IMR-90 (cell line): ENCODE data around the gene KLHL30. TPM values are rescaled to one million over a fixed set of nuclear protein-coding genes. Genes with fewer than 3 reads are reported as not detected.

Experiments
- ATAC-seq: fragments of 200-7000 bp; cut with Tn5 transposase; 2 replicates; pipeline ENCODE4 v1.9.1; 2020; ENCODE audit warnings: low read depth, mild to moderate bottlenecking, moderate library complexity
- BruUV-seq: library from RNA; stranded (reverse); fragments of 400-500 nt; replicated peaks from 2 replicates; lab custom pipeline; 2021; lab: Mats Ljungman, UMichigan
- CTCF ChIA-PET: fragments of 300-600 bp; formaldehyde crosslinking; extraction: SDS; loops from one replicate; lab custom pipeline; 2021; ENCODE audit warnings: antibody characterized with exemption; lab: Yijun Ruan, JAX
- POLR2A ChIA-PET: fragments of 300-600 bp; sonication (Branson Sonifier 250); formaldehyde crosslinking; loops from one replicate; lab custom pipeline; 2022; ENCODE audit warnings: antibody characterized with exemption; ENCODE audit not compliant: unreplicated experiment; lab: Charles Lee
- DNase-seq: peaks from one replicate; pipeline ENCODE4 v3.0.0; 2013
- H2AFZ ChIP-seq: replicated peaks from 2 replicates; pipeline ENCODE3; 2013; ENCODE audit warnings: low read length, mild to moderate bottlenecking; ENCODE audit not compliant: poor library complexity
- H2AK5ac ChIP-seq: 2 replicates; pipeline ENCODE4 v1.6.1; 2013; ENCODE audit warnings: low read depth, low read length, inconsistent platforms
- H2AK9ac ChIP-seq: replicated peaks from 2 replicates; pipeline ENCODE3; 2013; ENCODE audit warnings: mild to moderate bottlenecking, low read depth, low read length, moderate library complexity; ENCODE audit not compliant: poor library complexity
- H2BK120ac ChIP-seq: 2 replicates; pipeline ENCODE4 v1.6.1; 2013; ENCODE audit warnings: low read depth, low read length, inconsistent platforms
- H2BK15ac ChIP-seq: 3 replicates; pipeline ENCODE4 v1.6.1; 2013; ENCODE audit warnings: low read depth, low read length, inconsistent platforms
- H2BK20ac ChIP-seq: 2 replicates; pipeline ENCODE4 v1.6.1; 2013; ENCODE audit warnings: low read depth, mild to moderate bottlenecking, inconsistent platforms, low read length, moderate library complexity
- H2BK5ac ChIP-seq: 2 replicates; pipeline ENCODE4 v1.6.1; 2013; ENCODE audit warnings: mild to moderate bottlenecking, low read depth, low read length, inconsistent platforms; ENCODE audit not compliant: poor library complexity, severe bottlenecking
- H3K14ac ChIP-seq: replicated peaks from 2 replicates; pipeline ENCODE4 v1.6.1; 2013; ENCODE audit warnings: low read depth, low read length, inconsistent platforms
- H3K18ac ChIP-seq: 2 replicates; pipeline ENCODE4 v1.6.1; 2013; ENCODE audit warnings: low read depth, low read length, control low read depth
- H3K23ac ChIP-seq: 2 replicates; pipeline ENCODE4 v1.6.1; 2013; ENCODE audit warnings: low read depth, low read length, inconsistent platforms
- H3K27ac ChIP-seq: 2 replicates; pipeline ENCODE4 v1.5.1; 2013; ENCODE audit warnings: mild to moderate bottlenecking, control low read depth, low read length; ENCODE audit not compliant: insufficient read depth
- H3K27me3 ChIP-seq: 2 replicates; pipeline ENCODE4 v1.6.1; 2013; ENCODE audit warnings: low read length; ENCODE audit not compliant: control insufficient read depth, insufficient read depth
- H3K36me3 ChIP-seq: 2 replicates; pipeline ENCODE4 v1.6.1; 2013; ENCODE audit warnings: low read length, mixed read lengths; ENCODE audit not compliant: control insufficient read depth, insufficient read depth
- H3K4ac ChIP-seq: 2 replicates; pipeline ENCODE4 v1.6.1; 2013; ENCODE audit warnings: low read depth, low read length, inconsistent platforms
- H3K4me1 ChIP-seq: 2 replicates; pipeline ENCODE4 v1.6.1; 2013; ENCODE audit warnings: low read length, mixed read lengths; ENCODE audit not compliant: control insufficient read depth, insufficient read depth
- H3K4me2 ChIP-seq: 2 replicates; pipeline ENCODE4 v1.6.1; 2013; ENCODE audit warnings: low read depth, mild to moderate bottlenecking, control low read depth, low read length, moderate library complexity
- H3K4me3 ChIP-seq: 2 replicates; pipeline ENCODE4 v1.5.1; 2013; ENCODE audit warnings: low read depth, mild to moderate bottlenecking, control low read depth, low read length, moderate library complexity; ENCODE audit not compliant: insufficient read depth
- H3K56ac ChIP-seq: 2 replicates; pipeline ENCODE4 v1.6.1; 2013; ENCODE audit warnings: low read length, inconsistent platforms; ENCODE audit not compliant: insufficient read depth; ENCODE audit errors: extremely low read depth
- H3K79me1 ChIP-seq, 2 experiments: 2 replicates each; pipeline ENCODE4 v1.6.1; 2013; ENCODE audit warnings: low read length in 2 of 2, inconsistent platforms in 1 of 2, low read depth in 1 of 2
- H3K9ac ChIP-seq: 2 replicates; pipeline ENCODE4 v1.6.1; 2013; ENCODE audit warnings: low read depth, low read length, control low read depth
- H3K9me1 ChIP-seq: 2 replicates; pipeline ENCODE4 v1.6.1; 2013; ENCODE audit warnings: low read length, inconsistent platforms; ENCODE audit not compliant: insufficient read depth
- H3K9me3 ChIP-seq: 2 replicates; pipeline ENCODE4 v1.6.1; 2013; ENCODE audit warnings: low read length; ENCODE audit not compliant: control insufficient read depth, insufficient read depth
- H4K20me1 ChIP-seq: 2 replicates; pipeline ENCODE4 v1.6.1; 2013; ENCODE audit warnings: low read length, inconsistent platforms; ENCODE audit not compliant: insufficient read depth
- H4K5ac ChIP-seq: 2 replicates; pipeline ENCODE4 v1.6.1; 2013; ENCODE audit warnings: mild to moderate bottlenecking, low read depth, low read length, control low read depth
- H4K8ac ChIP-seq, 2 experiments: 2 replicates each; pipeline ENCODE4 v1.6.1; 2013; ENCODE audit warnings: low read depth in 2 of 2, low read length in 2 of 2, control low read depth in 1 of 2, inconsistent platforms in 1 of 2
- H4K91ac ChIP-seq: 2 replicates; pipeline ENCODE4 v1.6.1; 2013; ENCODE audit warnings: low read depth, low read length, inconsistent platforms; ENCODE audit not compliant: insufficient read depth
- BHLHE40 ChIP-seq: fragments of 150-350 bp; IDR thresholded peaks from 2 replicates; pipeline ENCODE4 v1.6.1; 2016; ENCODE audit warnings: mild to moderate bottlenecking, low read depth, low read length
- CEBPB ChIP-seq: IDR thresholded peaks from 2 replicates; pipeline ENCODE4 v1.6.1; 2012; ENCODE audit warnings: low read depth, low read length, improper control_type of control experiment
- CHD1 ChIP-seq: IDR thresholded peaks from 2 replicates; pipeline ENCODE4 v1.6.1; 2012; ENCODE audit warnings: low read depth, low read length, improper control_type of control experiment
- CTCF ChIP-seq: conservative IDR thresholded peaks from 2 replicates; pipeline ENCODE4 v1.5.1; 2012; ENCODE audit warnings: mild to moderate bottlenecking, low read depth, low read length, improper control_type of control experiment
- FOS ChIP-seq: fragments of 150-350 bp; IDR thresholded peaks from 2 replicates; pipeline ENCODE4 v1.6.1; 2016; ENCODE audit warnings: low read depth, low read length
- MAZ ChIP-seq: IDR thresholded peaks from 2 replicates; pipeline ENCODE4 v1.6.1; 2012; ENCODE audit warnings: low read depth, mild to moderate bottlenecking, low read length, improper control_type of control experiment, moderate library complexity, borderline replicate concordance
- MXI1 ChIP-seq: IDR thresholded peaks from 2 replicates; pipeline ENCODE4 v1.6.1; 2012; ENCODE audit warnings: low read depth, mild to moderate bottlenecking, low read length, moderate library complexity, borderline replicate concordance
- NFE2L2 ChIP-seq: fragments of 150-350 bp; IDR thresholded peaks from 2 replicates; pipeline ENCODE4 v1.6.1; 2016; ENCODE audit warnings: low read depth, mild to moderate bottlenecking, low read length
- POLR2A ChIP-seq: IDR thresholded peaks from 2 replicates; pipeline ENCODE4 v1.6.1; 2012; ENCODE audit warnings: mild to moderate bottlenecking, low read depth, low read length
- RAD21 ChIP-seq: IDR thresholded peaks from 2 replicates; pipeline ENCODE4 v1.6.1; 2012; ENCODE audit warnings: low read length, improper control_type of control experiment
- RCOR1 ChIP-seq: IDR thresholded peaks from 2 replicates; pipeline ENCODE4 v1.6.1; 2012; ENCODE audit warnings: mild to moderate bottlenecking, low read length, improper control_type of control experiment; ENCODE audit not compliant: insufficient replicate concordance
- RFX5 ChIP-seq: IDR thresholded peaks from 2 replicates; pipeline ENCODE4 v1.8.0; 2012; ENCODE audit warnings: low read depth, mild to moderate bottlenecking, low read length, moderate library complexity
- SMC3 ChIP-seq: fragments of 150-350 bp; IDR thresholded peaks from 2 replicates; pipeline ENCODE4 v1.6.1; 2016; ENCODE audit warnings: low read depth, mild to moderate bottlenecking, antibody characterized with exemption, low read length, moderate library complexity
- WGBS, 2 experiments: methylation state at CpG; one replicate each; pipeline versions ENCODE4 v1.1.5 to v1.1.7; 2013; ENCODE audit warnings: missing lambda C conversion rate in 2 of 2; ENCODE audit not compliant: insufficient read length in 1 of 2; ENCODE audit errors: extremely low coverage in 2 of 2; 5-methylcytosine and 5-hydroxymethylcytosine counted together
- dilution Hi-C: fragments of 300-500 bp; cut with HindIII; formaldehyde crosslinking; loops from one replicate; pipeline ENCODE4 v1.14.3; 2018; ENCODE audit warnings: low sequenced_read_pairs; ENCODE audit not compliant: unreplicated experiment
- in situ Hi-C: fragments of 300-500 bp; cut with MboI; formaldehyde crosslinking; loops from 3 replicates; pipeline ENCODE4 v1.14.3; 2019; ENCODE audit warnings: low sequenced_read_pairs, inconsistent platforms, mixed read lengths
- intact Hi-C: fragments of 100-400 bp; cut with micrococcal nuclease; formaldehyde crosslinking; loops from 2 replicates; pipeline ENCODE4 v1.10.0; 2022
- polyA plus RNA-seq, 3 experiments: library from polyadenylated mRNA; depleted of rRNA; stranded (reverse); fragments of >200 nt; gene quantifications; 2 replicates each; pipeline ENCODE4 v1.2.3, GENCODE V29; 2012; ENCODE audit warnings: low replicate concordance in 1 of 3
- total RNA-seq: library from RNA; depleted of rRNA; stranded (reverse); fragments of >200 nt; gene quantifications from 2 replicates; pipeline ENCODE4 v1.2.3, GENCODE V29; 2012
- TF ChIP-seq, protein P1 (sequence below): fragments of 150-350 bp; IDR thresholded peaks from 2 replicates; pipeline ENCODE4 v1.6.1; 2016; ENCODE audit warnings: low read depth, mild to moderate bottlenecking, low read length, moderate library complexity, borderline replicate concordance
- TF ChIP-seq, protein P2 (sequence below): fragments of 150-350 bp; IDR thresholded peaks from 2 replicates; pipeline ENCODE4 v1.6.1; 2017; ENCODE audit warnings: mild to moderate bottlenecking, antibody characterized with exemption, low read length, low read depth

The KLHL30 gene
- total and polyA plus RNA-seq, 2 of the 4 experiments (the other 2 are of a cell fraction): under 0.01 to 0.03 TPM

- no peak overlapping the region for H2AFZ ChIP-seq
- H2BK5ac ChIP-seq: peak overlapping the region; percentile 100
- H3K9me1 ChIP-seq: peaks cover 36% of the 10 kb centered on the region
- H3K27ac ChIP-seq: peak overlapping the region; percentile 97
- peak overlapping the region; percentile 95 for H2AK9ac ChIP-seq
- H2BK20ac ChIP-seq: peak overlapping the region; percentile 88
- peak overlapping the region; percentile 96 for H3K14ac ChIP-seq
- CTCF ChIA-PET: interaction anchor here (1.0 kb wide), 1 partner anchor 9 kb away, joined by 3 read pairs; no protein-coding TSS in a partner anchor
- peak overlapping the region; percentile 54 for H3K9ac ChIP-seq
- no TSS peak for BruUV-seq
- H3K56ac ChIP-seq: peak overlapping the region; percentile 93
- H4K5ac ChIP-seq: peak overlapping the region; percentile 83
- peaks cover 8% of the 10 kb centered on the region for H4K20me1 ChIP-seq
- in situ Hi-C loops: no loop called here
- peak overlapping the region in 1 of 2 experiments; percentile 94 for H4K8ac ChIP-seq
- H4K91ac ChIP-seq: peak overlapping the region; percentile 90
- peaks cover 41% of the 10 kb centered on the region for H3K36me3 ChIP-seq
- H3K4me2 ChIP-seq: peak overlapping the region; percentile 69
- H3K79me1 ChIP-seq: peaks cover 6 to 46% of the 10 kb centered on the region in 2 experiments; a peak in 3 of 4 replicates
- ATAC-seq (peak; percentile 80), DNase-seq (peak; percentile 98)
- intact Hi-C loops: loop anchor here (1.0 to 10.0 kb wide), 2 partner anchors 71 to 175 kb away; partner anchors contain the start of gene HES6
- H3K27me3 ChIP-seq: no peaks in the 10 kb centered on the region
- peaks cover 31% of the 10 kb centered on the region for H3K4me1 ChIP-seq
- H3K9me3 ChIP-seq: no peaks in the 10 kb centered on the region
- peak overlapping the region; percentile 99 for H3K4ac ChIP-seq
- H2BK15ac ChIP-seq: peak overlapping the region; percentile 99; the same call in 2 of the 3 replicates
- H3K23ac ChIP-seq: peak overlapping the region; percentile 98
- no peak overlapping the region for H3K4me3 ChIP-seq
- no CpG with 5 or more reads among the region's 5 CpGs for WGBS, 2 experiments
- H2AK5ac ChIP-seq: peak overlapping the region; percentile 98
- peak overlapping the region; percentile 93 for H2BK120ac ChIP-seq
- POLR2A ChIA-PET: no interaction called here
- dilution Hi-C loops: no loop called here
- peak overlapping the region; percentile 97 for H3K18ac ChIP-seq
- TF ChIP-seq RFX5 (peak; percentile 62), CEBPB (peak; percentile 99), SMC3 (peak; percentile 15; the same call in 1 of the 2 replicates), CHD1 (no peak), FOS (peak; percentile 83), MAZ (no peak), RCOR1 (no peak), BHLHE40 (no peak), NFE2L2 (peak; percentile 68), CTCF (no peak), POLR2A (peak; percentile 88; the same call in 1 of the 2 replicates), MXI1 (no peak), RAD21 (peak; percentile 22; the same call in 1 of the 2 replicates)
- TF ChIP-seq, protein P1, sequence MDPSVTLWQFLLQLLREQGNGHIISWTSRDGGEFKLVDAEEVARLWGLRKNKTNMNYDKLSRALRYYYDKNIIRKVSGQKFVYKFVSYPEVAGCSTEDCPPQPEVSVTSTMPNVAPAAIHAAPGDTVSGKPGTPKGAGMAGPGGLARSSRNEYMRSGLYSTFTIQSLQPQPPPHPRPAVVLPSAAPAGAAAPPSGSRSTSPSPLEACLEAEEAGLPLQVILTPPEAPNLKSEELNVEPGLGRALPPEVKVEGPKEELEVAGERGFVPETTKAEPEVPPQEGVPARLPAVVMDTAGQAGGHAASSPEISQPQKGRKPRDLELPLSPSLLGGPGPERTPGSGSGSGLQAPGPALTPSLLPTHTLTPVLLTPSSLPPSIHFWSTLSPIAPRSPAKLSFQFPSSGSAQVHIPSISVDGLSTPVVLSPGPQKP: no peak
- TF ChIP-seq, protein P2, sequence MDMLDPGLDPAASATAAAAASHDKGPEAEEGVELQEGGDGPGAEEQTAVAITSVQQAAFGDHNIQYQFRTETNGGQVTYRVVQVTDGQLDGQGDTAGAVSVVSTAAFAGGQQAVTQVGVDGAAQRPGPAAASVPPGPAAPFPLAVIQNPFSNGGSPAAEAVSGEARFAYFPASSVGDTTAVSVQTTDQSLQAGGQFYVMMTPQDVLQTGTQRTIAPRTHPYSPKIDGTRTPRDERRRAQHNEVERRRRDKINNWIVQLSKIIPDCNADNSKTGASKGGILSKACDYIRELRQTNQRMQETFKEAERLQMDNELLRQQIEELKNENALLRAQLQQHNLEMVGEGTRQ: no peak
Measured at GRCh38 chr2:238169708-238170251, 31.3 kb downstream of the KLHL30 start.
